Measurements from ENCODE around the gene GRM1.

The GRM1 gene

DNA sequence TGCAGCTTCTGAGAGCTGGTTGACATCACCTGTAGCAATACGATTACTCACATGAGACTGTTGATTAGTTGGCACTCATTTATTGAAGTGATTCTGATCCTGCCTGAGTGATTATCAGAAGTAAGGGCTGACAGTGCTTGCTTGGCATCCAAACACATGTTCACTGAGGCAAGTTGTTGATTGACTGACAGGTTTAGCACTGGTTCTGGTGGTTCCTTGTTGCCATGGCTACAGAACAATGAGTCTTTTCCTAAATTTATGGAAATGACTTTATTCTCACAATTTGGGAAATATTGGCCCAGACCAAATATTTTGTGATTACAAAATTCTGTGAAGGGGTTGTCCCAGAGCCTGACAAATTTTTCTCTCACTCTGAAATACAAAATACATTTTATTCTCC, 368.8 kb downstream of the GRM1 start:
- no peak for DNase-seq (ENCODE audit: low read depth in 1 of 2, low spot score in 1 of 2)
- Histone ChIP-seq H3K4me3 (replicated peaks; ENCODE audit: insufficient read depth, low read length) (no peak overlapping the region), H3K27me3 (ENCODE audit: insufficient read depth, poor library complexity, severe bottlenecking) (no peaks in the 10 kb centered on the region), H3K27ac (replicated peaks) (no peak overlapping the region)
- TF ChIP-seq SPI1 (IDR thresholded peaks at IDR 0.05; ENCODE audit: borderline replicate concordance, low read depth), result no peak
- TF ChIP-seq, protein P1, sequence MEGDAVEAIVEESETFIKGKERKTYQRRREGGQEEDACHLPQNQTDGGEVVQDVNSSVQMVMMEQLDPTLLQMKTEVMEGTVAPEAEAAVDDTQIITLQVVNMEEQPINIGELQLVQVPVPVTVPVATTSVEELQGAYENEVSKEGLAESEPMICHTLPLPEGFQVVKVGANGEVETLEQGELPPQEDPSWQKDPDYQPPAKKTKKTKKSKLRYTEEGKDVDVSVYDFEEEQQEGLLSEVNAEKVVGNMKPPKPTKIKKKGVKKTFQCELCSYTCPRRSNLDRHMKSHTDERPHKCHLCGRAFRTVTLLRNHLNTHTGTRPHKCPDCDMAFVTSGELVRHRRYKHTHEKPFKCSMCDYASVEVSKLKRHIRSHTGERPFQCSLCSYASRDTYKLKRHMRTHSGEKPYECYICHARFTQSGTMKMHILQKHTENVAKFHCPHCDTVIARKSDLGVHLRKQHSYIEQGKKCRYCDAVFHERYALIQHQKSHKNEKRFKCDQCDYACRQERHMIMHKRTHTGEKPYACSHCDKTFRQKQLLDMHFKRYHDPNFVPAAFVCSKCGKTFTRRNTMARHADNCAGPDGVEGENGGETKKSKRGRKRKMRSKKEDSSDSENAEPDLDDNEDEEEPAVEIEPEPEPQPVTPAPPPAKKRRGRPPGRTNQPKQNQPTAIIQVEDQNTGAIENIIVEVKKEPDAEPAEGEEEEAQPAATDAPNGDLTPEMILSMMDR (IDR thresholded peaks at IDR 0.05; ENCODE audit: insufficient read depth, low read length), result no peak
- TF ChIP-seq POLR2AphosphoS5 (IDR thresholded peaks at IDR 0.05; ENCODE audit: low read depth), result no peak
- no peak for TF ChIP-seq GABPA (IDR thresholded peaks at IDR 0.05; ENCODE audit: low read depth)
- TF ChIP-seq, protein P2, sequence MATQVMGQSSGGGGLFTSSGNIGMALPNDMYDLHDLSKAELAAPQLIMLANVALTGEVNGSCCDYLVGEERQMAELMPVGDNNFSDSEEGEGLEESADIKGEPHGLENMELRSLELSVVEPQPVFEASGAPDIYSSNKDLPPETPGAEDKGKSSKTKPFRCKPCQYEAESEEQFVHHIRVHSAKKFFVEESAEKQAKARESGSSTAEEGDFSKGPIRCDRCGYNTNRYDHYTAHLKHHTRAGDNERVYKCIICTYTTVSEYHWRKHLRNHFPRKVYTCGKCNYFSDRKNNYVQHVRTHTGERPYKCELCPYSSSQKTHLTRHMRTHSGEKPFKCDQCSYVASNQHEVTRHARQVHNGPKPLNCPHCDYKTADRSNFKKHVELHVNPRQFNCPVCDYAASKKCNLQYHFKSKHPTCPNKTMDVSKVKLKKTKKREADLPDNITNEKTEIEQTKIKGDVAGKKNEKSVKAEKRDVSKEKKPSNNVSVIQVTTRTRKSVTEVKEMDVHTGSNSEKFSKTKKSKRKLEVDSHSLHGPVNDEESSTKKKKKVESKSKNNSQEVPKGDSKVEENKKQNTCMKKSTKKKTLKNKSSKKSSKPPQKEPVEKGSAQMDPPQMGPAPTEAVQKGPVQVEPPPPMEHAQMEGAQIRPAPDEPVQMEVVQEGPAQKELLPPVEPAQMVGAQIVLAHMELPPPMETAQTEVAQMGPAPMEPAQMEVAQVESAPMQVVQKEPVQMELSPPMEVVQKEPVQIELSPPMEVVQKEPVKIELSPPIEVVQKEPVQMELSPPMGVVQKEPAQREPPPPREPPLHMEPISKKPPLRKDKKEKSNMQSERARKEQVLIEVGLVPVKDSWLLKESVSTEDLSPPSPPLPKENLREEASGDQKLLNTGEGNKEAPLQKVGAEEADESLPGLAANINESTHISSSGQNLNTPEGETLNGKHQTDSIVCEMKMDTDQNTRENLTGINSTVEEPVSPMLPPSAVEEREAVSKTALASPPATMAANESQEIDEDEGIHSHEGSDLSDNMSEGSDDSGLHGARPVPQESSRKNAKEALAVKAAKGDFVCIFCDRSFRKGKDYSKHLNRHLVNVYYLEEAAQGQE (IDR thresholded peaks at IDR 0.05; ENCODE audit: insufficient replicate concordance, low read depth), result no peak

DNA sequence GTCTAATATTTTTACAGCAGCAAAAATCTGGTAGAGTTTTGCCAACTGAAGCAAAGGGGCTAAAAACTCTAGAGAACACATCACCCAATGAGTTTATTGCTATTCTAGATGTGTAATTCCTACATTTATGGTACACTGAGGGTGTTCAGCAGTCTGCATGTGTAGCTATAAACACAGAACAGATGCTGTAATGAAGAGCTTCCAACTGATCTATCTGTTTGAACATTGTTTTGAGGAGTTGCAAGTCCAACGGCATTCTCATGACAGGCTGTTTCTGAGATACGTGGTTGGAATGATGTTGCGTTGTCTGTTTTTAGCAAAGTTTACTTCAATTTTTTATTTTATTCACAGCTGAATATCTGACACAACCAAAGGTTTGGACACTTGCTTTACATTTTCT, 373.6 kb downstream of the GRM1 start:
- Histone ChIP-seq H3K27me3 (ENCODE audit: insufficient read depth, poor library complexity, severe bottlenecking) (no peaks in the 10 kb centered on the region), H3K4me3 (replicated peaks; ENCODE audit: insufficient read depth, low read length) (no peak overlapping the region), H3K27ac (replicated peaks) (no peak overlapping the region)
- DNase-seq (ENCODE audit: low read depth in 1 of 2, low spot score in 1 of 2), result no peak
- TF ChIP-seq, protein P2 (IDR thresholded peaks at IDR 0.05; ENCODE audit: insufficient replicate concordance, low read depth), result no peak
- TF ChIP-seq SPI1 (IDR thresholded peaks at IDR 0.05; ENCODE audit: borderline replicate concordance, low read depth) (no peak), GABPA (IDR thresholded peaks at IDR 0.05; ENCODE audit: low read depth) (no peak), POLR2AphosphoS5 (IDR thresholded peaks at IDR 0.05; ENCODE audit: low read depth) (no peak)
- TF ChIP-seq, protein P1 (IDR thresholded peaks at IDR 0.05; ENCODE audit: insufficient read depth, low read length), result no peak

DNA sequence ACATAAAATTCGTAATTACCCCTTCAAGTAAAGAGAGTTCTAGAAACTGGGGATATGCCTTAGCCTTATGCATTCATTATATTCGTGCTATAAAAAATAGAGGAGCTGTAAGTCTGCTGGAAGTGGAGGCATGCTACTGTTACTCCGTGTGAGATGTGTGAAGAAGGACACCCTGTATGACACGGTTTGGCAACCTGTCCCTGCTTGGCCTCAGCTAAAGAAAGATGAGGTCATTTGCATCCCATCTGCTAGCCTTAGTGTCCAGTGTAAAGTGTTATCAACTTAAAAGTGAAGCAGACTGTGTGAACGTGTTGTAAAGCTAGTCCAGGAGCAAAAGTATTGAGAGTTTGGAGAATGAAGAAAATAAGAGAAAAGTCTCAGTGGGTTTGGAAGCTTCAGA, 379.7 kb downstream of the GRM1 start:
- H3K4me3 ChIP-seq (replicated peaks; ENCODE audit: insufficient read depth, low read length), result no peak overlapping the region
- DNase-seq (ENCODE audit: low read depth in 1 of 2, low spot score in 1 of 2), result no peak
- TF ChIP-seq POLR2AphosphoS5 (IDR thresholded peaks at IDR 0.05; ENCODE audit: low read depth), result no peak
- TF ChIP-seq GABPA (IDR thresholded peaks at IDR 0.05; ENCODE audit: low read depth), result no peak
- no peak for TF ChIP-seq SPI1 (IDR thresholded peaks at IDR 0.05; ENCODE audit: borderline replicate concordance, low read depth)
- TF ChIP-seq, protein P2 (IDR thresholded peaks at IDR 0.05; ENCODE audit: insufficient replicate concordance, low read depth), result no peak
- TF ChIP-seq, protein P1 (IDR thresholded peaks at IDR 0.05; ENCODE audit: insufficient read depth, low read length), result no peak

More for the DNA sequence above, 379.7 kb downstream of the GRM1 start:
- no peak overlapping the region for H3K27ac ChIP-seq (replicated peaks)
- no peaks in the 10 kb centered on the region for H3K27me3 ChIP-seq (ENCODE audit: insufficient read depth, poor library complexity, severe bottlenecking)

All from HL-60 (cell line).